GM21737 (cell line): ENCODE results near the gene RASA3.
"Not testable (repeated sequence)": the region's sequence is repeated elsewhere in the genome, so short reads cannot be mapped to it uniquely, and the experiment has no call there.

Experiments
- ATAC-seq: cut with Tn5 transposase; IDR thresholded peaks from one replicate; pipeline ENCODE4 v1.9.1; 2021; ENCODE audit warnings: mild to moderate bottlenecking, moderate library complexity; ENCODE audit not compliant: unreplicated experiment

RASA3 gene

GRCh38 chr13:114115796-114116195 lies 16.6 kb downstream of the RASA3 start:
- ATAC-seq, result no peak

- peak; percentile 53 for ATAC-seq
Measured at GRCh38 chr13:114115191-114115671, 17.2 kb downstream of the RASA3 start.

- not testable (repeated sequence) for ATAC-seq
Measured at GRCh38 chr13:114114666-114115065, 17.8 kb downstream of the RASA3 start.

GRCh38 chr13:114114006-114114640 lies 18.3 kb downstream of the RASA3 start:
- ATAC-seq, result no peak

GRCh38 chr13:114113395-114113794 lies 19.0 kb downstream of the RASA3 start:
- not testable (repeated sequence) for ATAC-seq

- no peak for ATAC-seq
Measured at GRCh38 chr13:114112826-114113322, 19.5 kb downstream of the RASA3 start.

GRCh38 chr13:114112231-114112825 lies 20.1 kb downstream of the RASA3 start:
- no peak for ATAC-seq

GRCh38 chr13:114111577-114111976 lies 20.8 kb downstream of the RASA3 start:
- ATAC-seq, result no peak

GRCh38 chr13:114110830-114111189 lies 21.6 kb downstream of the RASA3 start:
- not testable (repeated sequence) for ATAC-seq

GRCh38 chr13:114110091-114110829 lies 22.2 kb downstream of the RASA3 start:
- ATAC-seq, result peak; percentile 62

- ATAC-seq, result no peak
Measured at GRCh38 chr13:114109641-114110041, 22.8 kb downstream of the RASA3 start.

- ATAC-seq, result no peak
Measured at GRCh38 chr13:114108894-114109293, 23.5 kb downstream of the RASA3 start.

GRCh38 chr13:114108141-114108761 lies 24.2 kb downstream of the RASA3 start:
- ATAC-seq, result no peak

- ATAC-seq, result no peak
Measured at GRCh38 chr13:114107686-114108081, 24.7 kb downstream of the RASA3 start.

GRCh38 chr13:114106991-114107685 lies 25.3 kb downstream of the RASA3 start:
- ATAC-seq, result no peak

GRCh38 chr13:114106526-114106925 lies 25.9 kb downstream of the RASA3 start:
- ATAC-seq, result no peak

GRCh38 chr13:114105521-114106225 lies 26.8 kb downstream of the RASA3 start:
- no peak for ATAC-seq

- no peak for ATAC-seq
Measured at GRCh38 chr13:114104655-114105520, 27.5 kb downstream of the RASA3 start.
